HL-60/S4 treated with retinoic acid at 250 ng/mL for 4 days and 3 days (cell line): ENCODE measurements around the gene PTPRCAP.

Source experiments
- in situ Hi-C: fragments of 300-500 bp; cut with MboI; formaldehyde crosslinking; loops from 2 replicates; pipeline ENCODE4 v1.7.0; 2022; ENCODE audit warnings: low sequenced_read_pairs

Gene PTPRCAP

GRCh38 chr11:67441731-67442351, 4.4 kb upstream of the PTPRCAP start:
- in situ Hi-C loops, result no loop called here

- in situ Hi-C loops, result no loop called here
These were observed 3.6 kb upstream of the PTPRCAP start for GRCh38 chr11:67441098-67441563.

GRCh38 chr11:67440229-67441097, 3.0 kb upstream of the PTPRCAP start:
- in situ Hi-C loops, result no loop called here

- in situ Hi-C loops, result no loop called here
These were observed 2.1 kb upstream of the PTPRCAP start for GRCh38 chr11:67439321-67440228.

- in situ Hi-C loops, result no loop called here
These were observed 848 bp upstream of the PTPRCAP start for GRCh38 chr11:67438158-67438902.

GRCh38 chr11:67437809-67438157, 301 bp upstream of the PTPRCAP start:
- in situ Hi-C loops, result no loop called here

- in situ Hi-C loops, result no loop called here
These were observed 912 bp downstream of the PTPRCAP start for GRCh38 chr11:67436459-67437081.

GRCh38 chr11:67435727-67436458, 1.6 kb downstream of the PTPRCAP start:
- in situ Hi-C loops, result no loop called here

GRCh38 chr11:67435031-67435726, 2.3 kb downstream of the PTPRCAP start:
- in situ Hi-C loops, result no loop called here

- in situ Hi-C loops, result no loop called here
These were observed 3.0 kb downstream of the PTPRCAP start for GRCh38 chr11:67434395-67434881.

- in situ Hi-C loops, result no loop called here
These were observed 3.7 kb downstream of the PTPRCAP start for GRCh38 chr11:67433536-67434394.

- in situ Hi-C loops, result no loop called here
These were observed 4.7 kb downstream of the PTPRCAP start for GRCh38 chr11:67432655-67433349.

GRCh38 chr11:67431346-67432249, 5.9 kb downstream of the PTPRCAP start:
- in situ Hi-C loops, result no loop called here

GRCh38 chr11:67429722-67430121, 7.8 kb downstream of the PTPRCAP start:
- in situ Hi-C loops, result no loop called here

GRCh38 chr11:67429038-67429668, 8.3 kb downstream of the PTPRCAP start:
- in situ Hi-C loops, result no loop called here
